ENCODE data around the gene CD69.

The CD69 gene

DNA sequence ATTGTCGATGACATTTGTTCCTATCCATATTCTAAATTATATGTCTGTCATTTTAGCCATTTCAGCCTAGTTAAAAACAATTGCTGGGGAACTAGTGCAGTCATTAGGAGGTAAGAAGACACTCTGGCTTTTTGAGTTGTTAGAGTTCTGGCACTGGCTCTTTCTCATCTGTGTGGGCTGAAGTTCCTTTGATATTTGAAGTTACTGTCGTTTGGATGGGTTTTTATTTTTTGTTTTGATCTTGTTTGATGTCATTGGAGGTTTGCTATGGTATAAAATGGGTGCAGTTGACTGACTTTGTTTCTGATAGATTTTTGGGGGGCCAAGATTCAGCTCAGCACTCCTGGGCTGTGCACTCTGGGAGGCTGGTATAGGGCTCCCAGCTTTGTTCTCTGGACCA is 20.7 kb upstream of the CD69 start:
- no peak for DNase-seq (ENCODE audit: low read depth)

DNA sequence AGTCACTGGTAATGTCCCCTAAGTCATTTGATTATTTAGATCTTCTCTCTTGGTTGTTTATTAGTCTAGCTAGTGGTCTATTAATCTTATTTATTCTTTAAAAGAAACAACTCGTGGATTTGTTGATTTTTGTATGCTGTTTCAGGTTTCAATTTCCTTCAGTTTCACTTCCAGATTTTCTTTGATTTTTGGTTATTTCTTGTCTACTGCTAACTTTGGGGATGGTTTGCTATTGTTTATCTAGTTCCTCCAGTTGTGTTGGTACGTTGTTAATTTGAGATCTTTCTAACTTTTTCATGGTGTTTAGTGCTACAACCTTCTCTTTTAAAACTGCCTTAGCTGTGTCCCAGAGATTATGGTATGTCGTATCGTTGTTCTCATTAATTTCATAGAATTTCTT is 18.5 kb upstream of the CD69 start:
- no peak for DNase-seq (ENCODE audit: low read depth)

DNA sequence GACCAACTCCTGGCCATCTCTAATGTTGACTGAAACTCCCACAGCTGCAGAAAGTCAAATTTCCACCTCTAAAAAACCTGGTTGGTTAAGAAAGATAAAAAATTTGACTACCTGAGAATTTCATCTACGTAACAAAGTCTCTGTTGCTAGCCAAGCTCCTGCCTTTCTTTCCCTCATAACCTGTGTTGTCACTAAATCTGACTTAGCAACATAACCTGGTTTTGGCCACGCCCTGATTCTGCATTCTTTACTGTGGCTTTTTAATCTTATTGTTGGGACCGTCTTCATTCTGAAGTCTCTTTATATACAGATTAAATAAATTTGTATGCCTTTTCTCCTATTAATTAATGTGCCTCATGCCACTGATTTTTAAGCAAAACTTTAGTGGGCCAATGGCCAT is 16.1 kb upstream of the CD69 start:
- DNase-seq (ENCODE audit: low read depth) = no peak

DNA sequence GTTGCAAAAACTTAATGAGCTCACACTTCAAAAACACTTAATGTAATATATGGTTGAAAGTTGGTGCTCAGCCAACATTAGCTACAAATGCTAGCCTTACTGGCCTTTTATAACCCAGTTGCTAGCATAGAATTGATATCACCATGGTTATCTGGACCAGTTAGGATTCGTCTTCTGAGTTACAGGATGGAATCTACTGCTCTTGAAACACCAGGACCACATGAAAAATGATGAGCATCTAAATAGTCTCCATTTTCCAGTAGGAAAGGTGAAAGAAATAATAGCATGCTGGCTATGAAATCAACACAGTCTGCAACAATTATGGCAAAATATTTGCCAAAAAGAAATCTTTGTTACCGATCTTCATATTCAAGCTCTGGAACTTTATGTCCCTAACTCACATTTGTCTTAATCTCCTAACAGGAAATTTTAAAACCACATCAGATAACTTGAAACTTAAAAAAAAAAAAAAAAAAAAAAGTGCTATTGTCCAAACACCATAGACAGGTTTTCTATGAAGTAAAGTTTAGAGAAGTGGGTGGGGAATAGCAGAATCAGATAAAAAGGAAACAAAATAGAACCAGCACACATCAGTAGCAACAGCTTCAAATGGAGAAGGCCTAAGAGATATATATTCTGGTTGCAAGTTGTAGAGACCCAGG is 12.6 kb upstream of the CD69 start:
- no peak for DNase-seq (ENCODE audit: low read depth)

DNA sequence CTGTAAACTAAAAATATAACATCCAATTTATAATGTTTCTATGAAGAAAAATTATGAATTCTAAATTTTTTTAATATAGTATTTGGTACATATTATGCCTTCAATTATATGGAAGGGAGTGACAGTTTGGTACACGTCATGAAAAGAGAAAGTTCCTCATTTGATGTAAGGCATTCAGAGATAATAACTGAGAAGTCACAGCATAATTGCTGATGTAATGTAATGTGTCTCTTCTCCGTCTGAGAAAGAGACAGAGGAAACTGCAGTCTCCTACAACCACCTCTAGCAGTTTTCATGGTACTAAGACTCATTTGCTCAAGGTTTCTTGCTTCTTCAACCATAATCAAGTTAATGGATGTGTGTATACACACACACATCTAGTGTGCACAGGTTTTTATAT is 2.3 kb upstream of the CD69 start:
- no peak for DNase-seq (ENCODE audit: low read depth)

DNA sequence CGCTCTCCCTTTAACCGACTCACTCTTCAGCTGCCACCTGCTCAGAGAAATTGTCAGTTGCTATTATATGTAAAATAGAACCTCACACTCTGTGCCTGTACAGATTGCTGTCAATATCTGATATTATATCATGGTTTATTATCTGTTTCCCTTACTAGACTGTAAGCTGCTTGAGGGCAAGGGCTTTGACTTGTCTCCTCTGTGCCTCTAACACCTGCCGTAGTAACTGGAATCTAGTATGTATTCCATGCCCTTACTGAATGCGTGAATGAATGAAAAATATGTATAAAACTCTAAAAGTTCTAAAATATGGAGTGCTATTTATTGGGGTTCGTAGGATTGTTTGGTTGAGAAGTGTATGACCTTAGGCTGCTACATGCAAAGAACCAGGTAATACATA is 1.7 kb upstream of the CD69 start:
- DNase-seq (ENCODE audit: low read depth) = no peak

DNA sequence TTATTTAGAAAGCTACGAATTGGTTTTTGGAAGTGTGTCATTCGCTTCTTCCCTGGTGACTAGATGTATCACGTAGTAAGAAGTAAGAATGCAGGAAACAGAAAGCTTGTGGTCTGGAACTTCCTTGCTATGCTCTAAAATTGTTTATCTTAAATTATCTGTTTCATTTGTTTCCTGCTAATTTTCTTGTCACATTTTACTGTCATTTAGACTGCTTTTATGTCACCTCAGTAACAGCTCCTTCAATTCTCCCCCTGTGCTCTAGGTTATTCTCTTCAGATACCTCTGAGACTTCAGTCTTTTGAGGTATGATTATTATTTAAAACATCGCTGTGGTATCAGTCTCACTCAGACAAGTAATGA is 699 bp upstream of the CD69 start:
- no peak for DNase-seq (ENCODE audit: low read depth)

DNA sequence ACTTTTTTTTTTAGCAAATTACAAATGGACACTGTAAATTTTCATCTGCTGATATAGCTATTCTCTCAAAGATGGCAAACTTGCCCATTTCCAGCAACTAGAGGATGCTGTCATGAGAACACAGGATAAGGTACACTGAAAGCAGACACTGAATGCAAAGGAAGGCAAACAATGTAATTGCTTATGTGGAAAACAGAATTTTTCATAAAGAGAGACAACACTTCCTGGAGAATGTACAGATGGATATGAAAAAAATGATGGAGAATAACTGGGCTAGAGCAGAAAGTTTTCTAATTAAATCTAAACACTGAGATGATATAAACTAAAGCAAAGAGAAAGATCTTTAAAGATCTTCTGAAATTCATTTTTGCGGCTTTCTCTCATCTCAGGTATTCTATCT is 581 bp downstream of the CD69 start:
- no peak for DNase-seq (ENCODE audit: low read depth)

DNA sequence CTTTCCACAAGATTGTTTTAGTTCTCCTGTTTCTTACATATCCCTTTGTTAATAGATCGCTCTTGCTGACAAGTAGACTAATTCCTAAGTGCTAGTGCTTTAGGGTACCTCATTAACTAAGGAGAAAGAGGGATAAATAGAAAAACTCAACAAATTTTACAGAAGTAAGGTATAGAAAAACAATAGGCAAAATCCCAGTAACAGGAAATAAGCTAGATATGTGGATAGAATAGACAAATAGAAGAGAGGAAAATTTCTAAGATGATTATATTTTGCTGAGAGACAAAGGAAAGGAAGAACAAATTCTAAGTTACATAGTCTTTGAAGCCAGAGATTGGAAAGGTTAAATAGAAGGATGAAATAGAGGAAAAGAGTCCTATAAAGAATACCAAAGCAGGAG is 1.0 kb downstream of the CD69 start:
- no peak for DNase-seq (ENCODE audit: low read depth)

DNA sequence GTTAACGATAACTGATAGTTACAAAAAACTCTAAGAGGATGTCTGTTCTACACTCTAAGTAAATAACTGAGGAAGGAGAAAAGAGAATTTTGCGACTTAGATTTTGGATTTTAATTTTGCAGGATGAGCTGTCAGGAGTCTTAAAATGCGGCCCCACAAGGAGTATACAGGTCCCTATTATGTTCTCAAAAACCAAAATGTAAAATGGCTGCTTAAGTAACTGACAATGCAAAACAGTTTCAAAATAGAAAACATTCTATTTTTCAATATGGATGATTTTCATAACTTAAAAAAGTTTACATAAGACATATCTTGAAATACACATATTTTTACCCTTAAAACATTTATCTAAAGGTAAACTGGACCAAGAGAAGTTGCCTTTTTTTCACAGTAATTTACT is 2.6 kb downstream of the CD69 start:
- DNase-seq (ENCODE audit: low read depth) = no peak

DNA sequence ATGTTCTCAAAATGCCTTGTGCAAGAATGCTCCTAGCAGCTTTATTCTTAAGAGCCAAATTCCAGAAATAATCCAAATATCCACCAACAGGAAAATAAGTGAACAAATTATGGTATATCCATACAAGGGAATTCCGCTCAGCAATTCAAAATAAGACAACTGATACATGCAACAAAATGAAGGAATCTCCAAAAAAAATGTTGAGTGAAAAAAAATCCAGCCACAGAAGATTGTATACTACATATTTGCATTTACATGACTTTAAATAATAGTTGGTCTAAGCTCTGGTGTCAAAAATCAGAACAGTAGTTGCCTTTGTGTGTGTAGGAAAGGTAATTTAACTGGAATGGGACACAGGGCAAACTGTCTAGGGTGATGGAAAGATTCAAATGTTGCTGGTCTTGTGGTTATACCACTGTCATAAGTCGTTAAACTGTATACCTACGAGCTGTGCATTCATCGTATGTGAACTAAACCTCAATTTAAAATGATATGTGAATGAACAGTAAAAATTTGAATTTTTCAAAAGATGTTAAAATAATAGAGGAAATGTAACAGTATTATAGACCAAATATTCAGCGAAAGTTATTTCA is 3.2 kb downstream of the CD69 start:
- no peak for DNase-seq (ENCODE audit: low read depth)

DNA sequence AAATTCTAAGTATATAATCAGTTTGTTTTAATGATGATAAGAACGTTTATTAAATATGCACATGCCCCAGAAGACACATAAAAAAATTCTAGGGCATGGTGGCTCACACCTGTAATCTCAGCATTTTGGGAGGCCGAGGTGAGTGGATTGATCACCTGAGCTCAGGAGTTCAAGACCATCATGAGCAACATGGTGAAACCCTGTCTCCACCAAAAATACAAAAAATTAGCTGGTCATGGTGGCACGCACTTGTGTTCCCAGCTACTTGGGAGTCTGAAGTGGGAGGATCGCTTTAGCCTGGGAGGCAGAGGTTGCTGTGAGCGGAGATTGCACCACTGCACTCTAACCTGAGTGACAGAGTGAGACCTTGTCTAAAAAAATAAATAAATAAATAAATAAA is 4.0 kb downstream of the CD69 start:
- no peak for DNase-seq (ENCODE audit: low read depth)

DNA sequence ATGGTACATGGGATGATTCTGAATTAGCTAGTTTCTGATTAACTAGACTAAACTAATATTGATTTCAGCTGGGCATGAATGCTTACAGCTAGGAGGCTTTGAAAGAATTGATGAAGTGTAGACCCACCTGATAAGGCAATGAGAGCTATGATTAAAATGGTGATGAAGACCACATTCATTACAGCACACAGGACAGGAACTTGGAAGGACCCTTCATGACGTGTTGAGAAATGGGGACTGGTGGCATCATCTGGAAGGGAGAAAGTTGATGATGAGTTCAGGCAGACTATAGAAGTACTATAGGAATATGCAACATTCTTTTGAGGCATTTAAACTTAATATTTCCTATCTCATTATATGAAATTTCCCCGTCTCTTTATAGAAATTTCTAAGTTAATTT is 4.5 kb downstream of the CD69 start:
- no peak for DNase-seq (ENCODE audit: low read depth)

DNA sequence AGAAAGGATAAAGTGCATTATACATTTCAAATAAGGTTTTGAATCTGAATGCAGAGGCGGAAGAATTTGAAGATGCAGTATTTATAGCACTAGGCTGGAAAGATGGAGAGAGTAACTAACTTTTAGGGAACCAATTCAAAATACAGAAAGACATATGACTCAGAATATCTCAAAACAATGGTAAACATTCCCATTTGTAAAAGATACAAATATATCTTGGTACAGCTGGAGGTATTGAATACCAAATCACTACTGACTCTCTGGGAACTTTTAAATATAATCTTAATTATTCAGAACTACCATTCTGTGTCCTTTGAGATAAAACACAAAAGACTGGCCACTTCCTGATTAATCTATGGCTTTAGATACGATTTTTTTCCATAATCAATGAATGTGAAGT is 5.1 kb downstream of the CD69 start:
- DNase-seq (ENCODE audit: low read depth) = no peak

DNA sequence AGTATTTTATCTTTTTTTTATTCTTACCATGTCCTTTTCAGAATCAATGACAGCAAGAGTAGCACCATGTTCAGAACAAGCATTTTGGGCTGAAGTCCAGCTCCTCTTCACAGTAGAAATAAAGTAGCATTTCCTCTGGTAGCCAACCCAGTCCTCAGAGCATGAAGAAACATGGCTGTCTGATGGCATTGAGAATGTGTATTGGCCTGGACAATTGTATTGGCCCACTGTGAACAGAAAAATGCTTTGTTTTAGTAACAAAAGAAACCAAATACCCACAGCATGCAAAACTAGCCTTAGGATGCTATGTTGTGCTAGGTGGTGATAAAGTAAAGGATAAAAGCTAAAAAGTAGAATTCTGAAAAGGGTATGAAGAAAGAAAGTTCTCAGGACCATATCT is 5.7 kb downstream of the CD69 start:
- DNase-seq (ENCODE audit: low read depth) = no peak

DNA sequence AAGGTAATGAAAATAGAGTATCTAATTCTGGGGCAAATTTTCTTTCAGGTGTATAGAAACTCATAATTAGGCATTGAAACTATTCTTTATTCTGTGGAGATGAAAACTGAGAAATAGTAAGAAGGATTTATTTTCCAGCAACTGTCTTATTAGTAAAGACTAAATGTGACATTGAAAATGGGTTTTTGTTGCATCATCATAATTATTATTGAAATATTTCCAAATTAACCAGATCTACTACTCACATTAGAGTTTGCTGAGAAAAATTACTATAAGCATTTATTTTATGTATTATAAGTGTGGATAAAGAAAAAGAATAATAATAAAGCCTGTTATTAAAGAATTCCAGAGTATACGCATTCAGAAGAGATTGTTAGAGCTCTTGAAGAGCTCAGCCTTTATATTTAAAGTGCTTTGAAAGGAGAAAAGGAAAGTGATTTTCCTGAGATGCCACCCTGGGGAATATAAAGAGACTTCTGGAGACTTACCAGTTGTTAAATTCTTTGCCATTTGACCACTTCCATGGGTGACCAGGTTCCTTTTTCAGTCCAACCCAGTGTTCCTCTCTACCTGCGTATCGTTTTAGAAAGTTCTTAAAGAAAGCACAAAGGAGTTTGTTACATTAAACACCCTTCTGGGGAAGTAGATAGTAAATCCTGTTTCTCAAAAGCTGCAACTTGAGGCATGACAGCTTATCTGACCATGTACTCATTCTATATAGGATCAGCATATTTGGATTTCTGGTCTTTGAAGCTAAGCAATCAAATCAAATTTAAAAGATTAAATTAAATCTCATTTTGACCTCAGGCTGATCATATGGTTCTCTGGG is 6.4 kb downstream of the CD69 start:
- DNase-seq (ENCODE audit: low read depth) = no peak

DNA sequence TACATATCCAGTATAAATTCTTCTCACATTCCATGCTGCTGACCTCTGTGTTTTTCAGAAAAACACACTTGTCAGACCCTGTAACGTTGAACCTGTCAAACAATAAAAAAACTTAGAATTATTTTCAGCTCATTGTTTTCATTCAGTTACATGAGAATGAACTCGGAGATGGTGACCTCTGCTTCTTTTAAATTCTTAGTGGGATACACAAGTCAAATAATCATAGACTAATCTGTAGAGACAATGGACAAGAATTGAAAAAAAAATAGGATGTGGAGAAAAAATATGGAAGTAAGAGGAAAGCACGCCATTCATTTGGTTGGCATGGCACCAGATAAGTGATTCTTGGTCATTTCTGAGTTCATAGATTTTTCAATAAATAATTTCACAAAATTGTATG is 7.2 kb downstream of the CD69 start:
- DNase-seq (ENCODE audit: low read depth) = no peak

DNA sequence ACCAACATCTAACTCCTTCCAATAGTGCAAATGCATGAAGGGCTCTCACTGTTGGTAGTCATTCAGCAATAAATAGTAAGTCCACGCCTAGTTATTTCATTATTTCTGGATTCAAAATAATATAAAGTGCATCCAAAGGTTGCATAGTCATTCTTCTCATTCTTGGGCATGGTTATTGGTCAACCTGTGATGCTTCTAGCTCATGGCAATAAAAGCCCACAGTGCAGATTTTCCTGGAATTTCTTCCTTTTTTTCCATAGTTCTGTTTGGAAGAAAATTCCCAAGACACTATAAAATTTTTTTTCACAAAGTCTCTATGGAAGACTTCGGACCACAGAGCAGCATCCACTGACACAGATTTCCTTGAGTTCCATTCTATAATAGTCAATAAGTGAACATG is 7.6 kb downstream of the CD69 start:
- DNase-seq (ENCODE audit: low read depth) = no peak

DNA sequence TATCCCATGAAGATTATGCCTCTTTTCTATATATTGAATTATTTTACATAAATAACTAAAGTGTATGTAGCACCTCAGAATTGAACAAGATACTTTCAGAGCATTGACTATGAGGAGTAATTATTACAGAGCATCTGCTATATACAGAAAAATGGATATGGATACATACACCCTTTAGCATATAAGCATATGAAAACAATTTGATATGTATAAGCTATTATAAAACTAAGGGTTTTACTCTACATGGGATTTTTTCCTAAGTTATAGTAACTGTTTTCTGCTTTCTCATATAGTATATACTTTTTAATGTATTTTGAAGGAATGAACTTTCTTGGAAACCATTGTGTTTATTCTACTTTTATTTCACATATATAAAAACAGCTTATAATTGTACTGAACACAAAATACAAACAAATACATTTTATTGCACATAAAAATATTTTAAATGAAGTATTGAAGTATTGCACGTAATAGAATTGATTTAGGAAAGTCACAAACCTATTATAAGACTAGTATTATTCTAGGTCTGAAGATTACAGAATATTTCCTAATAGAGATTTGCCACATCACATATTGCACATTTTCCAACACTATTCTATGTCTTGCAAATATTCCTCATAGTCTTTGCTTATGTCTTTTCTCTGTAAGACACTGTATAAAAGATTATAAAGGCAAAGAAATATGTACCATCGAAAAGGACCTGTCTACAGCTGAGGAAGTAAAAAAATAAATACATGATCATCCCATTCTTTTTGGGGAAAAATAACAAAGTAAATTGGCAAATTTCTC is 8.4 kb downstream of the CD69 start:
- DNase-seq (ENCODE audit: low read depth) = no peak

DNA sequence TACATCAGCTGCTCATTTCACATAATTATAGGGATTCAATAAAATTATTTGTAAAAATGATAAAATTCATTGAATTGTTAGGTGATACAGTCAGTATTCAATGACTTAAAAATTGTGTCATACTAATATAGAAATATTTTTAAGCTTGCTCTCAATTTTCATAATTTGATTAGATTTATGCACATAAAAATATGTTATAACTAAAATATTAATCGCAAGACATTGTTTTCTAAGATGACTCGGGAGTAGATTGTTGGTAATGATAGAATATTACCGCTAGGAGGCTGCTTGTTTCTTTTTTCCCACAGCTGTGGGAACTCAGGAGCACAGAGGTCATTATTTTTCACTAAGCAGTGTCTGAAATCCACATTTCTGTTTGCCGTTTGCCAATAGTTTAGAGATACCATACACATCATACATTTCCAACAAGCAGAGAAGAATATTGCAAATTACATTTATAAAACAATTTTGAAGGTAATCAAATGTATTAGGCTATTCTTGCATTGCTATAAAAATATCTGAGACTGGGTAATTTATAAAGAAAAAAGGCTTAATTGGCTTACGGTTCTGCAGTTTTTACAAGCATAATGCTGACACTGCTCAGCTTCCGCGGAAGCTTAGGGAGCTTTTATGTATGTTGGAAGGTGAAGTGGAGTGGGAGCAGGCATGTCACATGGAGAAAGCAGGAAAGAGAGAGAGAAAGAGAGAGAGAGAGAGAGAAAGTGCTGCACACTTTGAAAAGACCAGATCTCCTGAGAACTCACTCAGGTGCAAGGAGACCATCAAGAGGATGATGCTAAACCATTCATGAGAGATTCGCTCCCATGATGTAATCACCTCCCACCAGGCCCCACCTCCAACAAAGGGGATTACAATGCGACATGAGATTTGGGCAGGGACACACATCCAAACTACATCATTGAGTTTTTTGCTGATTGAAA is 9.2 kb downstream of the CD69 start:
- no peak for DNase-seq (ENCODE audit: low read depth)

DNA sequence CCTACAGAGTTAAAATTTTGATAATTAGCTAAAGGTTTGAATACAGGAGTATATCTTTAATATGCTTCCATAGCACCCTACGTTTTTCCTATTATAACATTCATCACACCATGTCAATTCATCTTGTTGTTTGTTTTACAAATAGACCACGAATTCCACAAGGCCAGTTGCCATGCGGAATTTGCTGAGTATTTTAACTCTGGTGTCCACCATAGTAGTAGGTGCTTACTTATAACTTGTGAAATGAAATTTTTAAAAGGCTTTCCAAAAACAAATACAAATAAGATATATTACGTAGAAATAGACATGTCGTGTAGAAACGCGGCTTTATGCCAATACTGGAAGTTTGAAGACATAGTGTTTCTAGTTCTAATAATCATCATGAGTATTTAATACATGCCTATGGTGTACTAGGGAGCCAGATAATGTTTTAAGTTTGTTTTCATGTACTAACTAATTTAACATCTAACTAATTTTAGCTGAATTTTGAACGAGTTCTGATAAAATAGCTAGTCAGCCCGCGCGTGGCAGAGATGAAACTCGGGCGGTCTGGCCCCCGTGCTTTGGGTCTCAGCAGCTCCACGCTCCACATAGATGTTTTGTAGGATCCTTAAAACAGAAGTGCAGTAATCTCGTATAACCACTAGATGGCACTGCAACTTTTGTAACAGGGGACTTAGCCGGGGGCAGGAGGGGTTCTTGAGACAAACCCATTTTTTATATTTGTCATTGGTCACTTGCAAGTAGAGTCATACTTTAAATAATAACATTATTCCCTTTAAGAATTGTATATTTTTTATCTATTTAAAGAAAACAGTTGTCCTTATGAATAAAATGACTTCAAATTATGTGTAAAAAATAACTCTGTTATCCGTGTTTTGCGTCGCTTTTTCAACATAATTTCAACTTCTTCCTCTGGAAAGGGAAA is 10.2 kb downstream of the CD69 start:
- DNase-seq (ENCODE audit: low read depth) = no peak

Measured in activated T-helper 9 cell treated with anti-CD3 and anti-CD28 coated beads, Interleukin-2, amount 50 U/mL, for 16 hours (primary cell).